HUES6 (cell line): ENCODE results near the gene CRYBG2.
"Not testable (repeated sequence)": the region's sequence is repeated elsewhere in the genome, so short reads cannot be mapped to it uniquely, and the experiment has no call there.

Experiments used
- H3K27ac ChIP-seq: 2 replicates; pipeline ENCODE4 v1.7.0; 2013; ENCODE audit warnings: low read depth, mild to moderate bottlenecking, low read length, inconsistent platforms
- H3K27me3 ChIP-seq: 2 replicates; pipeline ENCODE4 v1.6.1; 2013; ENCODE audit warnings: low read length; ENCODE audit not compliant: control insufficient read depth, insufficient read depth
- H3K36me3 ChIP-seq: 2 replicates; pipeline ENCODE4 v1.6.1; 2013; ENCODE audit warnings: low read length; ENCODE audit not compliant: control insufficient read depth, insufficient read depth
- H3K4me1 ChIP-seq: 2 replicates; pipeline ENCODE4 v1.6.1; 2013; ENCODE audit warnings: low read length; ENCODE audit not compliant: control insufficient read depth, insufficient read depth
- H3K4me3 ChIP-seq: 2 replicates; pipeline ENCODE4 v1.5.1; 2013; ENCODE audit warnings: low read depth, low read length
- H3K9ac ChIP-seq: one replicate; pipeline ENCODE4 v1.6.1; 2013; ENCODE audit warnings: mild to moderate bottlenecking, low read length
- H3K9me3 ChIP-seq: 2 replicates; pipeline ENCODE4 v1.6.1; 2013; ENCODE audit warnings: low read depth, low read length; ENCODE audit not compliant: control insufficient read depth, insufficient read depth

Gene CRYBG2

DNA sequence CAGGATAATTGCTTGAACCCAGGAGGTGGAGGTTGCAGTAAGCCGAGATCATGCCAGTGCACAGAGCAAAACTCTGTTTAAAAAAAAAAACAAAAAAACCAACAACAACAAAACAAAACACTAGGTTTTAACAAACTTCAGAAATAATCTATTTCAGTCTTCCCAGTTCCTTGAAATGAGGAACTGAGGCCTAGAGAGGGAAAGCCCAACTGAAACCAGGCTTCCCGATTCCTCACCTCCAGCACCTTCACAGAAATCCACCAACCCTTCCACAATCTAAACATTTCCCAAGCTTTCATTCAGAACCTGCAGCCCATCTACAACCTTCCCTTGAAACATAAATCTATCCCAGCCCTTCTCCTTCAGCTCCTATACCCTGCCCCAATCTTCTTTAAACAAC is 36.8 kb downstream of the CRYBG2 start:
- Histone ChIP-seq H3K27ac (no peak overlapping the region), H3K4me3 (no peak overlapping the region)

DNA sequence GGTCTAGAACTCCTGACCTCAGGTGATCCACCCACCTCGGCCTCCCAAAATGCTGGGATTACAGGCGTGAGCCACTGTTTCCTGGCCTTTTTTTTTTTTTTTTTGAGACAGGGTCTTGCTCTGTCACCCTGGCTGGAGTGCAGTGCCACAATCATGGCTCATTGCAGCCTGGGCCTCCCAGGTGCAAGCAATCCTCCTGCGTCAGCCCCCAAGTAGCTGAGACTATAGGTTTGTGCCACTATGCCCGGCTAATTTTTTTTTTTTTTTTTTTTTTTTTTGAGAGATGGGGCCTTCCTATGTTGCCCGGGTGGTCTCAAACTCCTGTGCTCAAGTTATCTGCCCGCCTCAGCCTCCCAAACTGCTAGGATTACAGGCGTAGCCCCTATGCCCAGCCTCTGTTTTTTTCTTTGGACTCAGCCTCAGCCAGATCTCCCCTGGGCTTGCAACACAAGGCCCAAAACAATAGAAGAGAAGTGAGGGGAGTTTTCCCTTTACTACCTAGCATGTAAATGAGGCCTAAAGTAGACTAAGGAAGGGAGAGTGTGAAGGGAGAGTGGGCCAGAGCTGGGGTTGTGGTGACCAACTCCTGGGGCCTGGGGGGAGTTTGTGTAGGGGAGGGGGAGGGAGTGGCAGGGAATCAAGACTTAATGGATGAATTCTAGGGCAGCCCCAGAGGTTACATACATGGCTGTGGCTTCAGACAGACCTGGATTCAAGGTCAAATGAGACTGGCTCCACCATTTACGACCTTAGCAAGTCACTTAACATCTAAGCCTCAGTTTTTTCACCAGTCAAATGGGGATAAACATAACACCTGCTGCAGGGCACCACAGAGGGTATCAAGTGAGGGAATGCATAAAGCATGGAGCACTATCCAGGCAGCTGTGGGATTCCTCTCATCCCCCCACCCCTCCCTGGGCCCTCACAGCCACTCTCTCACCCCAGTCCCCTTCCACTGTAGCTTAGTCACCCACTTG is 37.8 kb downstream of the CRYBG2 start:
- H3K9ac ChIP-seq: no peak overlapping the region

More for the DNA sequence above, 36.8 kb downstream of the CRYBG2 start:
- H3K9me3 ChIP-seq: no peaks in the 10 kb centered on the region
- peaks cover 5% of the 10 kb centered on the region; the same call in 1 of the 2 replicates for H3K36me3 ChIP-seq
- peaks cover 24% of the 10 kb centered on the region for H3K4me1 ChIP-seq
- no peak overlapping the region for H3K9ac ChIP-seq
- no peaks in the 10 kb centered on the region for H3K27me3 ChIP-seq

DNA sequence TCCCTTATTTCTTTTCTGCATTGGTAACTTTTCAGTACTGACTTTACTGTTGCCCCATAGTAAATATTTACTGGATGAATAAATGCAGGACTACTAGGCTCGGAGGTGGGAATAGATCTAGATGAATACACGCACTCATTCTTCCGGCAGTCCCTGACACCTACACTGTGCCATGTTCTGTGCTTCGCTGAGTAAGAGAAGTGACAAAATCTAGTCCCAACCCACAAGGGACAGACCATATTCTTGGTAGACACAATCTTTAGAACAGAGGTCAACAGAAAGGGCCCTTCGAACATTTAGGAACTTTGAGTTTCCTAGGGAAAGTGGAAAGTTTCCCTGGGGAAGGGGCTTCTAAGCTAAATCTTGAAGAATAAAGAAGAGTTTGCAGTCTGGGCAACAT is 39.4 kb downstream of the CRYBG2 start:
- Histone ChIP-seq H3K9me3 (no peaks in the 10 kb centered on the region), H3K4me3 (no peak overlapping the region), H3K9ac (no peak overlapping the region), H3K4me1 (peaks cover 20% of the 10 kb centered on the region), H3K27ac (no peak overlapping the region), H3K36me3 (no peaks in the 10 kb centered on the region), H3K27me3 (no peaks in the 10 kb centered on the region)

More for the DNA sequence above, 37.8 kb downstream of the CRYBG2 start:
- Histone ChIP-seq H3K27me3 (no peaks in the 10 kb centered on the region), H3K27ac (no peak overlapping the region), H3K4me1 (peaks cover 22% of the 10 kb centered on the region), H3K9me3 (no peaks in the 10 kb centered on the region), H3K36me3 (no peaks in the 10 kb centered on the region), H3K4me3 (no peak overlapping the region)

DNA sequence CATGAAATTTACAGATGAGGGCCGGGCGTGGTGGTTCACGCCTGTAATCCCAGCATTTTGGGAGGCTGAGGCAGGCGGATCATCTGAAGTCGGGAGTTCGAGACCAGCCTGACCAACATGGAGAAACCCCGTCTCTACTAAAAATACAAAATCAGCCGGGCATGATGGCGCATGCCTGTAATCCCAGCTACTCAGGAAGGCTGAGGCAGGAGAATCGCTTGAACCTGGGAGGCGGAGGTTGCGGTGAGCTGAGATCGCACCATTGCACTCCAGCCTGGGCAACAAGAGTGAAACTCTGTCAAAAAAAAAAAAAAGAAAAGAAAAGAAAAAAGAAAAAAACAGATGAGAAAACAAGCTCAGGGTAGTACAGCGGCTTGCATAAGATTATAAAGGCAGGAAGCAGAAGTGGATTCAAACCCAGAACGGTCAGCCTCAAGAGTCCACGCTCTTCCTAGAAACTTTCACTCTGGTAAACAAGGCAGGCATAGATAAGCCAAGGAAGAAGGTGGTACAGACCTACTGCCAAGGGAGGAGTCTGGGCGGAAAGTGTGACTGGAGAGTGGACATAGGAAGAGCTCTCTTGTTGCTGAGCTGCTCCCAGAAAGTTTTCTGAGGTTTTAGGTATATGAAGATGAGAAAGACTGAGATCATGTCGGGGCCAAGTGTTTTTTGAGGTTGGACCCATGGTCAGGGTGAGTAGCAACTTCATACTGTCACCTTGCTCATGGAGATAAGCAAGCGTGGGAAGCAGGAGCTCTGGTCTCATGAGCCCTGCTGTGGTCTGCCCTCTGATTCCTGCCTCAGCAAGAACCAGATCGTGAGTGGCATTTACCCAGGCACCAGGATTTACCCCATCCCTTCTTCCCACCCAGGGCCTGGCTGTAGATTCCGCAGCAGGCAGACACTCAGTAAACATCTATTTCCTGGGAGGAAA is 45.7 kb downstream of the CRYBG2 start:
- not testable (repeated sequence) for H3K36me3 ChIP-seq, H3K9ac ChIP-seq, H3K9me3 ChIP-seq, H3K27ac ChIP-seq, H3K27me3 ChIP-seq, H3K4me3 ChIP-seq
- peaks cover 11% of the 10 kb centered on the region; the same call in 1 of the 2 replicates for H3K4me1 ChIP-seq

DNA sequence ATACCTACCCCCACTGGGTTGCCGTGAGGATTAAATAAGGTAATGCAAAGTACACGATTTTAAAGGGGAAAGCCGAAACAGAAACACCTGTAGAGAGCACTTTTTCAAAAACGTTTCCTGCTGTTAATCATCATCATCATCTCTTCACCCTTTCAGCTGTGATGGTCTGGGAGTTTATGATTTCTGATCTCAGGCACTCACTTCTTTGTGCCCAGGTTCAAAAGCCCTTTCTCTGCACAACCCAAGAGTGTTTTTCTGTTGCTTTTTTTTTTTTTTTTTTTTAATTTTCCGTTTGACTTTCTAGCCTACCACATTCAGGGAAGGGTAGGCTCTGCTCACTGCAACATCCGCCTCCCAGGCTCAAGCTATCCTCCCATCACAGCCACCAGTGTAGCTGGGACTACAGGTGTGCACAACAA is 46.6 kb downstream of the CRYBG2 start:
- H3K27ac ChIP-seq: no peak overlapping the region
- no peaks in the 10 kb centered on the region for H3K27me3 ChIP-seq
- H3K4me1 ChIP-seq: peaks cover 11% of the 10 kb centered on the region; the same call in 1 of the 2 replicates
- no peaks in the 10 kb centered on the region for H3K36me3 ChIP-seq
- H3K9ac ChIP-seq: peak overlapping the region; percentile 75
- H3K4me3 ChIP-seq: peak overlapping the region; percentile 64
- no peaks in the 10 kb centered on the region for H3K9me3 ChIP-seq

DNA sequence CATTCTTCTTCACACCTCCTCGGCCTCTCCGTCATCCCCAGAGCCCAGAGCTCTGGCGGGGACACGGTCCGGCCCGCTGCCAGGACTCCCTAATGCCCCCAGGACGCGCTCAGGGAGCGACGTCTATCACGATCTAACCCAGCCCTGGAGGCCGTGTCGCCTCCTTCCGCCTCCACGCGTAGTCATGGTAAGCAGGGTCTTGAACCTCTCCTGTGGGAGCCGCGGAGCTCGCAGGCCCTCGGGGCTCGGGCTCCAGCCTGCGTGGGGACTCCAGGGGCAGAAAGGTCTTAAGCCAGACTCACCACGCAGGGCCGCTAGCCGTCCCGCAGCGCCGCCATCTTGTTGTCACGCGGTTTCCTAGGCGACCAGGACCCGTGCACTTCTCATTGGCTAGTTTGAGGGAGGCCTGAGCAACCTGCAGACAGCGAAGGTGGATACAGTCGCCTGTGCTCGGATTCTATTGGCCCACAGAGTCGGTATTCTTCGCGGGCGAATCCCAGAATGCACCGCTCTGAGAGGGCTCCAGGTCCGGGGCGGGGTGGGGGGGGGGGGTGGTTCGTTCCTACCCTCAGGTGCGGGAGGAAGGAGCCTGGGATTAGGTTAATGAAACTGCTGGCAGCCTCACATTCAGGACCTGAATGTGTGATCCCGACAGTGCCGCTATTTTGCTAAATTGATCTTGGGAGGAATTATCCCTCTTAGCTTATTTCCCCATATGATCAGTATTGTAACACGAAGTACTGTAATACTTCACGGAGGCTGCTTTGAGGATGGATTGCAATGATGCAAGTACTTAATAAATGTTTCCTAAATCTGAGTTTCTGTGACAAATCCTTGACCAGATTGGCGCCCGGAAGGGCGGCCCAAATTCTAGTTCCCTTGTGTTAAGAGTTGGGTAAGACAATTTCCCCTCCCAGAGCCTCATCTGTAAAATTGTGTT is 47.4 kb downstream of the CRYBG2 start, which contains the start of gene UBXN11:
UBXN11 (minus strand) TSS at position 347 of the 940 bp plus-strand sequence. CDS start 3,753 bp downstream, outside the sequence.
- H3K27me3 ChIP-seq: no peaks in the 10 kb centered on the region
- H3K9ac ChIP-seq: peak within 1 kb of the TSS; percentile 88
- H3K27ac ChIP-seq: no peak within 1 kb of the TSS
- no peaks in the 10 kb centered on the region for H3K36me3 ChIP-seq
- H3K4me1 ChIP-seq: peaks cover 11% of the 10 kb centered on the region; the same call in 1 of the 2 replicates
- H3K9me3 ChIP-seq: no peaks in the 10 kb centered on the region
- H3K4me3 ChIP-seq: peak within 1 kb of the TSS; percentile 94

GRCh38 chr1:26305667-26306289 is 48.2 kb downstream of the CRYBG2 start:
- Histone ChIP-seq H3K27me3 (no peaks in the 10 kb centered on the region), H3K27ac (no peak overlapping the region), H3K36me3 (no peaks in the 10 kb centered on the region), H3K4me1 (peaks cover 11% of the 10 kb centered on the region; the same call in 1 of the 2 replicates), H3K4me3 (peak overlapping the region; percentile 94), H3K9ac (peak overlapping the region; percentile 88), H3K9me3 (no peaks in the 10 kb centered on the region)

DNA sequence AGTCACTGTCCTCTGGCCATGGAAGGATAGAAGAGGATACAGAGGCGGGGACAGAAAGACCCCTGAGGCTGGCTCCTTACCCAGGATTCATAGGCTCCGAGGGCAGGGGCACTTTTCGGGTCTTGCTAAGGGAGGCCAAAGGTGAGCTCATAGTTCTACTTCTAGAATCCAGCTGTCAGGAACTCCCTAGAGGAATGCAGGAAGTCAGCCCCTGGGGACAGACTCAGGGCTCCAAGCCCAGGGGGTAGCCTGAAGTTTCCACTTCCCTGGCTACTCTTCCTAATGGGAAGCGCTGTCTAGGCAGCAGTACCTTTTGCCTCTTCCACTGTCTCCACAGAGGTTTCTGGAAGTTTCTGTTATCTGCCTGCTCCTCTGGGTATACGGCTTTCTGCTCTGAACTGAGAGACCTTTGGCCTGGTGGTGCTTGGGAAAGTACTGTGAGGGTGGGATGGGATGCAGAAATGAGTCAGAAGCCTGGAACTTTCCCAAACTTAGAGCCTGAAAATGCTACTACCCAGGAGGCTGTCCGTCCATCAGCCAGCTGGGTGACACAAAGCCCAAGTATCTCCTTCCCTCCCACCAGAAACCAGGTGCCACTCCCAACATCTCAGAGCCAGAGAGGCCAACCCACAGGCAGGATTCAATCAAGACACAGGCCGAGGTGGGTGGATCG is 51.1 kb downstream of the CRYBG2 start:
- Histone ChIP-seq H3K27me3 (no peaks in the 10 kb centered on the region), H3K9ac (peak overlapping the region; percentile 5), H3K4me3 (no peak overlapping the region), H3K9me3 (no peaks in the 10 kb centered on the region), H3K36me3 (no peaks in the 10 kb centered on the region), H3K27ac (no peak overlapping the region), H3K4me1 (peaks cover 11% of the 10 kb centered on the region; the same call in 1 of the 2 replicates)

GRCh38 chr1:26300578-26301275 is 53.2 kb downstream of the CRYBG2 start:
- H3K36me3 ChIP-seq: peaks cover 4% of the 10 kb centered on the region; the same call in 1 of the 2 replicates
- no peaks in the 10 kb centered on the region for H3K9me3 ChIP-seq
- no peak overlapping the region for H3K4me3 ChIP-seq
- no peak overlapping the region for H3K9ac ChIP-seq
- no peak overlapping the region for H3K27ac ChIP-seq
- no peaks in the 10 kb centered on the region for H3K27me3 ChIP-seq
- H3K4me1 ChIP-seq: peaks cover 2% of the 10 kb centered on the region; the same call in 1 of the 2 replicates
